Thoracic aorta (tissue), 2 donors: ENCODE data around the gene SPATA9. TPM values are rescaled to one million over a fixed set of nuclear protein-coding genes. Genes with fewer than 3 reads are reported as not detected.

Experiments
- ATAC-seq: fragments of 150-250 bp; one replicate; pipeline ENCODE4 v1.8.0; 2017; ENCODE audit warnings: low read depth; ENCODE audit not compliant: insufficient number of reproducible peaks, low FRiP score
- DNase-seq: peaks from one replicate; pipeline ENCODE4 v3.0.0-alpha.2; 2020; ENCODE audit warnings: low spot score
- H3K27ac ChIP-seq, 2 donors: fragments of 200-600 bp; sonication (generic); 1 replicate in 1 of 2; 2 replicates in 1 of 2; pipeline ENCODE4 v1.5.1; 2016; ENCODE audit warnings: mild to moderate bottlenecking in 2 of 2, moderate library complexity in 2 of 2
- H3K27me3 ChIP-seq: fragments of 200-600 bp; sonication (generic); replicated peaks from 2 replicates; pipeline ENCODE4 v1.6.0; 2016; ENCODE audit warnings: mild to moderate bottlenecking; ENCODE audit not compliant: insufficient read depth
- H3K36me3 ChIP-seq: fragments of 200-600 bp; sonication (generic); one replicate; pipeline ENCODE4 v1.5.1; 2016
- H3K4me1 ChIP-seq, 2 donors: fragments of 200-600 bp; sonication (generic); 1 replicate in 1 of 2; 2 replicates in 1 of 2; pipeline versions ENCODE4 v1.5.1 to v1.6.0; 2016; ENCODE audit warnings: low read depth in 2 of 2, mild to moderate bottlenecking in 1 of 2; ENCODE audit not compliant: control insufficient read depth in 1 of 2
- H3K4me3 ChIP-seq: fragments of 200-600 bp; sonication (generic); 2 replicates; pipeline ENCODE4 v1.5.1; 2016; ENCODE audit warnings: mild to moderate bottlenecking
- H3K9me3 ChIP-seq: fragments of 200-600 bp; sonication (generic); 2 replicates; pipeline ENCODE4 v1.5.1; 2016
- CTCF ChIP-seq: fragments of 200-600 bp; sonication (generic); IDR thresholded peaks from one replicate; pipeline ENCODE4 v1.5.1; 2019; ENCODE audit warnings: antibody characterized with exemption
- total RNA-seq, 2 donors: library from RNA; depleted of rRNA; stranded (reverse); fragments of >200 nt; gene quantifications; one replicate each; pipeline versions ENCODE4 v1.1.0 to v1.2.3, GENCODE V29; 2016

SPATA9 gene
- total RNA-seq, 2 donors from 2014 or later: 0.35 TPM; not detected in 1

- DNase-seq (no peak), ATAC-seq (no peak)
- Histone ChIP-seq H3K9me3 (no peaks in the 10 kb centered on the region), H3K27me3 (no peaks in the 10 kb centered on the region), H3K4me3 (no peak overlapping the region), H3K4me1 (no peaks in the 10 kb centered on the region), H3K36me3 (no peaks in the 10 kb centered on the region), H3K27ac (no peak overlapping the region)
- TF ChIP-seq CTCF: no peak
Observed at GRCh38 chr5:95686651-95687050, 3.9 kb upstream of the SPATA9 start.

- Histone ChIP-seq H3K27me3 (no peaks in the 10 kb centered on the region), H3K4me1 (no peaks in the 10 kb centered on the region), H3K27ac (no peak overlapping the region), H3K36me3 (no peaks in the 10 kb centered on the region), H3K4me3 (no peak overlapping the region), H3K9me3 (no peaks in the 10 kb centered on the region)
- no peak for TF ChIP-seq CTCF
- ATAC-seq: no peak
- DNase-seq: no peak
Observed at GRCh38 chr5:95684361-95684760, 1.6 kb upstream of the SPATA9 start.

- H3K36me3 ChIP-seq: no peaks in the 10 kb centered on the region
- no peaks in the 10 kb centered on the region for H3K27me3 ChIP-seq
- DNase-seq (no peak), ATAC-seq (no peak)
- H3K27ac ChIP-seq: no peak overlapping the region
- H3K4me1 ChIP-seq: peaks cover 3 to 15% of the 10 kb centered on the region in 2 donors
- no peak for TF ChIP-seq CTCF
- no peak overlapping the region for H3K4me3 ChIP-seq
- no peaks in the 10 kb centered on the region for H3K9me3 ChIP-seq
Observed at GRCh38 chr5:95673081-95673480, 9.7 kb downstream of the SPATA9 start.

GRCh38 chr5:95672641-95673040 is 10.2 kb downstream of the SPATA9 start:
- H3K27me3 ChIP-seq: no peaks in the 10 kb centered on the region
- H3K9me3 ChIP-seq: no peaks in the 10 kb centered on the region
- no peak for TF ChIP-seq CTCF
- no peak overlapping the region for H3K4me3 ChIP-seq
- H3K27ac ChIP-seq: no peak overlapping the region
- H3K4me1 ChIP-seq: peaks cover 3 to 15% of the 10 kb centered on the region in 2 donors
- H3K36me3 ChIP-seq: no peaks in the 10 kb centered on the region
- ATAC-seq (no peak), DNase-seq (no peak)

- peaks cover 3 to 15% of the 10 kb centered on the region in 2 donors for H3K4me1 ChIP-seq
Observed at GRCh38 chr5:95671826-95672225, 11.0 kb downstream of the SPATA9 start.

More at GRCh38 chr5:95671826-95672225, 11.0 kb downstream of the SPATA9 start:
- TF ChIP-seq CTCF: no peak
- Histone ChIP-seq H3K4me3 (no peak overlapping the region), H3K27me3 (no peaks in the 10 kb centered on the region), H3K27ac (no peak overlapping the region), H3K36me3 (no peaks in the 10 kb centered on the region), H3K9me3 (no peaks in the 10 kb centered on the region)
- DNase-seq (no peak), ATAC-seq (no peak)
